Esophagus (tissue), 2 donors: ENCODE results near the gene MPHOSPH8. TPM values are rescaled to one million over a fixed set of nuclear protein-coding genes. Genes with fewer than 3 reads are reported as not detected.
A peak's percentile ranks its signal among the peaks of the same experiment; 100 is the strongest.

ENCODE experiments used
- H3K27ac ChIP-seq, 2 donors: one replicate each; pipeline ENCODE4 v1.5.1; 2013; ENCODE audit warnings: low read depth in 2 of 2, mild to moderate bottlenecking in 2 of 2, inconsistent platforms in 1 of 2, low read length in 1 of 2, moderate library complexity in 1 of 2
- H3K27me3 ChIP-seq, 2 donors: one replicate each; pipeline ENCODE4 v1.6.1; 2013; ENCODE audit warnings: low read length in 2 of 2, control low read depth in 1 of 2, mild to moderate bottlenecking in 1 of 2; ENCODE audit not compliant: insufficient read depth in 2 of 2, control insufficient read depth in 1 of 2
- H3K36me3 ChIP-seq, 2 donors: one replicate each; pipeline ENCODE4 v1.6.1; 2013; ENCODE audit warnings: low read length in 1 of 2; ENCODE audit not compliant: control insufficient read depth in 2 of 2, insufficient read depth in 2 of 2
- H3K4me1 ChIP-seq, 2 donors: one replicate each; pipeline ENCODE4 v1.6.1; 2013; ENCODE audit warnings: low read length in 1 of 2; ENCODE audit not compliant: control insufficient read depth in 2 of 2, insufficient read depth in 2 of 2
- H3K4me3 ChIP-seq, 2 donors: one replicate each; pipeline ENCODE4 v1.5.1; 2013; ENCODE audit warnings: low read length in 2 of 2, mild to moderate bottlenecking in 2 of 2, low read depth in 1 of 2, moderate library complexity in 1 of 2
- H3K9me3 ChIP-seq, 2 donors: one replicate each; pipeline ENCODE4 v1.6.1; 2013; ENCODE audit warnings: mild to moderate bottlenecking in 2 of 2, low read depth in 1 of 2, low read length in 1 of 2, moderate library complexity in 1 of 2; ENCODE audit not compliant: control insufficient read depth in 2 of 2, insufficient read depth in 1 of 2
- WGBS, 2 donors: extraction: QIAGEN DNeasy Blood & Tissue Kit; methylation state at CpG; one replicate each; pipeline ENCODE4 v1.1.7; 2013; 5-methylcytosine and 5-hydroxymethylcytosine counted together
- polyA plus RNA-seq, 2 donors: library from polyadenylated mRNA; stranded (reverse); fragments of 200-250 nt; gene quantifications; one replicate each; pipeline ENCODE4 v1.2.3, GENCODE V29; 2013
- donor health status: healthy with polysubstance abuse.
- donor health status: Bipolar disorder and iron deficiency.

Gene MPHOSPH8
- polyA plus RNA-seq, 2 donors: 13.1 to 21.1 TPM

DNA sequence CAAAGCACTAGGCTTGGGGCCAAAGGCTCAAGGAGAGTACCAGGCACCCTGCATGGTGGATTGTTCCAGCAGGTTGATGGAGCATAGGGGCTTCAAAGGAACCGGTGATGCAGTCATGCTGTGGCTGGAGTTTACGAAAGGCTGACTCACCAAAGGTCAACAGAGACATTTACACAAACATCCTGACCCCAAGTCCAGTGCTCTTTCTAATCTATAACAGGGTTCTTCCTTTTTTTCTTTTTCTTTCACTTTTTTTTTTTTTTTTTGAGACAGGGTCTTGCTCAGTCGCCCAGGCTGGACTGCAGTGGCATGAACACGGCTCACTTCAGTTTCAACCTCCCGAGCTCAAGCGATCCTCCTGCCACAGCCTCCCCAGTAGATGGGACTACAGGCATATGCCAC lies 36.5 kb upstream of the MPHOSPH8 start:
- H3K4me1 ChIP-seq: peaks cover 0 to 3% of the 10 kb centered on the region in 2 donors
- H3K27ac ChIP-seq: no peak overlapping the region
- H3K4me3 ChIP-seq: no peak overlapping the region
- no peaks in the 10 kb centered on the region for H3K9me3 ChIP-seq
- H3K36me3 ChIP-seq: no peaks in the 10 kb centered on the region
- no peaks in the 10 kb centered on the region for H3K27me3 ChIP-seq
- WGBS, 2 donors: 82 to 83% methylated on average over 6 of the region's 6 CpGs

DNA sequence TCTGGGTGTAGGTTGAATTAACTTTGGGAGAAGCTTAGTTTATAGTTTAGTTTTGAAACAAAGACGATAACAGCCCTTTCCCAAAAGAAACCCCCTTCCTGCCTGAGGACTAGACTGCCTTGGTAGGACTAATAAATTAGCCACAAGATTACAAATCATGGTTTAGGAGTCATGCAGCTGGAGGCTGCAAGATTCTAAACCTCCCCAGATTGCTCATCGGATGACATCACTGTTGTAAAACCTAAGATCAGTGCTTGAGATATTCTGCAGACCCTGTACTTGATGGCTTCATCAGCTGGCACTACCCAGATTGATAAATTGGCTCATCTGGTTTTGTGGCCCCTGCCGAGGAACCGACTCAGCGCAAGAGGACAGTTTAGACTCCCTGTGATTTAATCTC lies 35.9 kb upstream of the MPHOSPH8 start:
- Histone ChIP-seq H3K27ac (no peak overlapping the region), H3K36me3 (no peaks in the 10 kb centered on the region), H3K4me3 (no peak overlapping the region), H3K9me3 (no peaks in the 10 kb centered on the region), H3K4me1 (peaks cover 0 to 4% of the 10 kb centered on the region in 2 donors), H3K27me3 (no peaks in the 10 kb centered on the region)
- 83 to 87% methylated on average over 5 of the region's 5 CpGs for WGBS, 2 donors

DNA sequence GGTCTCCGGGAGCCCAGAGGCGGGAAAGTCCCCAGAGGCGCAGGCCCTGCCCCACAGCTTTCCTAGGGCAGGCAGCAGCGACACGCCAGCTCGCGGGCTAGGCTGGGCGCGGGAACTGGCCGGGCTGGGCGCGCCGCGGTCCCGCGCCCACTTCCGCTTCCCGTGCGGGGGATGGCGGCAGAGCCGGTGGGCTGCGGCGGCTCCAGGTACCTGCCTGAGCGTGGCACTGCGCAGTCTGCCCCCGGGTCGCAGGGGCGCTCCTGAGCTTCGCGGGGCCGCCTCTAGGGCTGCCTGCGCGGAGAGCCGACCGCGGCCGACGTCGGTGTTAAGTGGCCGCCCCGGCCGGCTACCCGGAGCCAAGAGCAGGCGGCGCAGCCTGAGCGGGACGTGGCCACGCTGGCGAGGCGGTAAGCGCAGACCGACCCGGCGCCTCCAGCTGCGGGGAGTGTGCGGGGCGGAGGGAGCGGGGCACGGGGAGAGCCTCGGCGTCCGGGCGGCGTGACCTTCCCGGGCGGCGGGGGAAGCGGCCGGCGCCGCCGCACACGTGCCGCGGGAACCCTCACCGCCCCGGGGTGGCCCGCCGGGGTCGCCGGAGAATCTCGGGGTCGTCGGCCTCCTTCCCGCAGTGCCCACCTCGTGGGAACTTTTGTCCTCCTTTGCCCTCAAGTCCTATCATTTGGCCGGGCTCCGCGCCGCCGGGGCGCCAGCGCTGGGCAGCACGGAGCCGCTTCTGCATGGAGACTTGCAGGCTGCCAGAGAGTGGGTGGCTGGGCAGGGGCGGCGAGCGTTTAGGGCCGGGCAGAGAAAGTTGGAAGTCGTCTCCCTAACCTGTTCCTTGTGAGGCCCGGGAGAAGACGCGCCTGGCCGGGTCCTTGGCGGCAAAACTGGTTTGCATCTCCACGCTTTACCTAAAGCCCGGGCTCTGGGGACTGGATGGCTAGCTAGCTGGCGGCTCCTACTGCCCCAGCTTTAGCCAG lies 31.4 kb upstream of the MPHOSPH8 start:
- 1 to 2% methylated on average over 73 to 108 of the region's 108 CpGs for WGBS, 2 donors
- H3K27ac ChIP-seq: no peak overlapping the region
- H3K4me1 ChIP-seq: peaks cover 0 to 4% of the 10 kb centered on the region in 2 donors
- H3K9me3 ChIP-seq: no peaks in the 10 kb centered on the region
- no peaks in the 10 kb centered on the region for H3K27me3 ChIP-seq
- peak overlapping the region; percentile 67 to 74 for H3K4me3 ChIP-seq
- no peaks in the 10 kb centered on the region for H3K36me3 ChIP-seq

DNA sequence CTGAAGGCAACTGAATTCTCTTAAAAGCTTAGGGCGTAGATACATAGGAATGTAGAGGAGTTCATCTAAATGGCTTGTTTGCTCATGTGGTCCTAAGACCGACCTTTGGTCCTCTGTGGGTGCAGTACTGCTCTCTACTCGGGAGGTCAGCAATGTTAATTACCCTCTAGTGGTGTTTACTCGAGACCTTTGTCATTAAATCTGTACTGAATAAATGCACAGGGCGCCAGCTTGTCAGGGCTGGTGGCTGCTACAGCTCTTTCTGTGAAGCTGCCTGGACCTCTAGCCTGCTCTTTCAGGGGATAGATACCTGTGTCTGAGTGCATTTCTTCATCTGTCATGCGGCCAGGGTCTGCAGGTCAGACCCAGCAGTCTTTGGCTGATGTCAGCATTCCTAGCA lies 29.2 kb upstream of the MPHOSPH8 start:
- Histone ChIP-seq H3K27me3 (no peaks in the 10 kb centered on the region), H3K4me1 (peaks cover 0 to 4% of the 10 kb centered on the region in 2 donors), H3K9me3 (no peaks in the 10 kb centered on the region), H3K27ac (no peak overlapping the region), H3K36me3 (no peaks in the 10 kb centered on the region), H3K4me3 (no peak overlapping the region)
- WGBS, 2 donors: 74 to 84% methylated on average over 6 of the region's 6 CpGs

DNA sequence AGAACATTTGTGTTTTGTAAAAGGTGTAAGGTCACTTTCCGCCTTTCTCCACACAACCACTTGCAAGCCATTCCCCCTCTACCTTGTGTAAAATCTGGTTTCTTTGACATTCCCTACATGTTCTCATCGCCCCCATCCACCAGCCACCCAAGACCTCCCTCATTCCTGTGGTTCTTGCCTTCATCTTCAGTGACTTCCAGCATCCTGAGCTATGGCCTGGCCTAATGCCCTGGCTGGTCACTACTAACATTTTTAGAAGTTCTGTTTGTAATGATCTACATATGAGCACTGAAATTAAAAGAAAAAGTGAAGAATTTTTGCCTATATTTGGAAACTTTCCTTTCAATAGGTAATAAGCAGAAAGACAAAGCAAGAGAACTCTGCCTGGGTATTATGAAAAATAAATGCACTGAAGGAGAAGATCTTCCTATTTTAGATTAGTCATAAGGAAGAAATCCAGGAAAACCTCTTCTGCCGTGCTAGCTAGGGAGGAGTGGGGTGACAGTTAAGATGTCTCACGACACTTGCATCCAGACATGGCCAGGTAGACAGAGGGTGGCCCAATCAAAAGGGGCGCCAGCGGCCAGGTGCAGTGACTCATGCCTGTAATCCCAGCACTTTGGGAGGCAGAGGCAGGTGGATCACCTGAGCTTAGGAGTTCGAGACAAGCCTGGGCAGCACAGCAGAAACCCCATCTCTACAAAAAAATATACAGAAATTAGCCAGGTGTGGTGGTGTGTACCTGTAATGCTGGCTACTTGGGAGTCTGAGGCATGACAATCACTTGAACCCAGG lies 28.1 kb upstream of the MPHOSPH8 start:
- peaks cover 0 to 4% of the 10 kb centered on the region in 2 donors for H3K4me1 ChIP-seq
- H3K9me3 ChIP-seq: no peaks in the 10 kb centered on the region
- no peak overlapping the region for H3K4me3 ChIP-seq
- no peaks in the 10 kb centered on the region for H3K36me3 ChIP-seq
- H3K27ac ChIP-seq: peak overlapping the region in 1 of 2 donors; percentile 33
- 71 to 74% methylated on average over 7 of the region's 7 CpGs for WGBS, 2 donors
- H3K27me3 ChIP-seq: no peaks in the 10 kb centered on the region

DNA sequence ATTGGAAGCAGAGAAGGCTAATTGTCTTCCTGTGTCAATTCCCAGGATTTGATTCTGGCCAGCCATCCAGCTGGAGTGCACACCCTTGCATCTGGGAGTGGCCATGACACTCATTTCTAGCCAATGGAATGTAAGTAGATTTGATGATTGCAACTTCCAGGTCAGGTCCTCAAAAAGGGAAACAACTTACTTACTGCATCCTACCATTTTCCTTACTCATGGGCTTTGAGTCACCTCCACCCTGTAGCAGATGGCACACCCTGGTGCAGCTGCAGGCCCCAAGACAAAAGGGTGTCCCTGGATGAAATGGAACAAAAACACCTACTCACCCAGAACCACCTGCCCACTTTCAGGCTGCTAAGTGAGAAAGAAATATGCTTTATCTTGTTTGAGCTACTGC lies 27.3 kb upstream of the MPHOSPH8 start:
- Histone ChIP-seq H3K9me3 (no peaks in the 10 kb centered on the region), H3K4me1 (peaks cover 0 to 4% of the 10 kb centered on the region in 2 donors), H3K27me3 (no peaks in the 10 kb centered on the region), H3K27ac (peak overlapping the region in 1 of 2 donors; percentile 9), H3K36me3 (no peaks in the 10 kb centered on the region), H3K4me3 (no peak overlapping the region)

DNA sequence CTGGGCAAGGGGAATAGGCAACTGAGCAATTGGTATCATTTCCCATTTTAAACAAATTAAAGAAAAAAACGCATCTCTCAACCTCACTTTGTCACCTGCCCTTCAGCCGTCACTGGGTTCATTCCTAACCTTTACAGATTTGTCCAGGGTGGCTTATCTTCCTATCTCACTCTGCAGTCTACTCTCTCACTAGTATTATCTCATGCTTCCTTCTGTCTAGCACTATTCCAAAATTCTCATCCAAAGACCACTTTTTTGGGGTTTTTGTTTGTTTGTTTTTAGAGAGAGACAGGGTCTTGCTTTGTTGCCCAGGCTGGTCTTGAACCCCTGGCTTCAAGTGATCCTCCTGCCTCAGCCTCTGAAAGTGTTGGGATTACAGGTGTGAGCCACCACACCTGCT lies 26.7 kb upstream of the MPHOSPH8 start:
- H3K36me3 ChIP-seq: no peaks in the 10 kb centered on the region
- WGBS, 2 donors: 94 to 95% methylated on average over 2 of the region's 2 CpGs
- no peaks in the 10 kb centered on the region for H3K9me3 ChIP-seq
- H3K27ac ChIP-seq: no peak overlapping the region
- H3K4me1 ChIP-seq: peaks cover 0 to 2% of the 10 kb centered on the region in 2 donors
- H3K4me3 ChIP-seq: no peak overlapping the region
- no peaks in the 10 kb centered on the region for H3K27me3 ChIP-seq

DNA sequence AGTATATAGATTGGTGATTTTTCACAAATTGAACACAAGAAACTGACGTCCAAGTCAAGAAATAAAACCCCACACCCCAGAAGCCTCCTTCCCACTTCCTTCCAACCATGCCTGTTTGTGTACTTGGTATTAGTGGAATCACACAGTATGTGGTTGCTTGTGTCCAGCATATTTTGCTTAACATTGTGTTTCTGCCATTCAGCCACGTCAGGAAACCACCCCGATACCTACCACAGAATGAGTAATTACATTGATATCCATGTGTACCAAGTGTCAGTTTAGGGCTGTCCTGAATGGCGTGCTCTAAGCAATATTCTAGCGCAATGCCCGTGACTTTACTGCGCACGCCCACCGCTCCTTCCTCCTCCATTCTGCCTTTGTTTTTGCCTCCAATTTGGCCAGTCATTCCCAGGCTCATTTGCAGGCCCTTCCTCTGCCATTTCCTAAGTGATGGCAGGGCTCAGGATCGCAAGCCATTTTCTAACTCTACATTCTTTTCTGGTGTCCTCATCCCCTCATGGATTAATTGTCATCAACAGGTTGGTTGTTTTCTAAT lies 25.9 kb upstream of the MPHOSPH8 start:
- Histone ChIP-seq H3K27ac (no peak overlapping the region), H3K4me1 (no peaks in the 10 kb centered on the region), H3K36me3 (no peaks in the 10 kb centered on the region), H3K27me3 (no peaks in the 10 kb centered on the region), H3K4me3 (no peak overlapping the region), H3K9me3 (no peaks in the 10 kb centered on the region)
- 95% methylated on average over 10 of the region's 10 CpGs for WGBS, 2 donors

DNA sequence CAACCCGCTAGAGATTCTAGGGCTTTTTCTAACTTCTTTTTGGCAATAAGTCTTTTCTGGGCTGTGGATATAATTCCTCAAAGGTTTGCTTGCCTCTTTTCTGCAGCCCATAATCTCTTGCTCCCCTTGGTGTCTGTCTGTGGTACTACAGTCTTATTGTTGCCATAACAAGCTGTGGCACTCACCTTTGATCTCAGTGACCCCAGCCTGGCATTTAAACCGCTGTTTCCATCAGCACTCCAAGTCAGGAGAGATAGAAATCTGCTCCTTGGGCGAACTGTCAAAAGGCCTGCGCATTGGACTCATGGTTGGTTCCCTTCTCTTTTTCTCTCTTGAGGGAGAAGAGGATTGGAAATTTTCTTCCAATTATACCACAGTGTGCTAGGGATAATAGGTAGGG lies 14.5 kb upstream of the MPHOSPH8 start:
- Histone ChIP-seq H3K36me3 (no peaks in the 10 kb centered on the region), H3K27ac (no peak overlapping the region), H3K27me3 (no peaks in the 10 kb centered on the region), H3K9me3 (peaks cover 0 to 2% of the 10 kb centered on the region in 2 donors), H3K4me3 (no peak overlapping the region), H3K4me1 (no peaks in the 10 kb centered on the region)
- WGBS, 2 donors: 70 to 76% methylated on average over 4 of the region's 4 CpGs
